Panc1 (cell line): Measurements from ENCODE around the gene HECA. TPM values are rescaled to one million over a fixed set of nuclear protein-coding genes. Genes with fewer than 3 reads are reported as not detected.

ENCODE experiments used
- ATAC-seq: fragments of 200-7000 bp; cut with Tn5 transposase; 2 replicates; pipeline ENCODE4 v1.9.1; 2020; ENCODE audit warnings: mild to moderate bottlenecking, moderate library complexity
- BruUV-seq: library from RNA; stranded (reverse); fragments of 400-500 nt; replicated peaks from 2 replicates; lab custom pipeline; 2021; lab: Mats Ljungman, UMichigan
- CTCF ChIA-PET: fragments of 300-600 bp; sonication (Branson Sonifier 250); formaldehyde crosslinking; loops from one replicate; lab custom pipeline; 2022; ENCODE audit warnings: antibody characterized with exemption; lab: Charles Lee
- POLR2A ChIA-PET: fragments of 300-600 bp; sonication (Branson Sonifier 250); formaldehyde crosslinking; loops from one replicate; lab custom pipeline; 2022; ENCODE audit warnings: antibody characterized with exemption; lab: Charles Lee
- DNase-seq: peaks from one replicate; pipeline ENCODE4 v3.0.0-alpha.2; 2010; ENCODE audit warnings: low read depth, low spot score
- H3K27ac ChIP-seq: 2 replicates; pipeline ENCODE4 v1.5.1; 2011; ENCODE audit warnings: mild to moderate bottlenecking, low read length, inconsistent platforms
- H3K27me3 ChIP-seq: fragments of 200-500 bp; sonication (Bioruptor generic); 2 replicates; pipeline ENCODE4 v1.6.0; 2014; ENCODE audit warnings: low read length, inconsistent platforms; ENCODE audit not compliant: control insufficient read depth, insufficient read depth
- H3K36me3 ChIP-seq: fragments of 200-500 bp; sonication (Bioruptor generic); 2 replicates; pipeline ENCODE4 v1.5.1; 2014; ENCODE audit warnings: inconsistent platforms, mild to moderate bottlenecking, low read length, moderate library complexity; ENCODE audit not compliant: control insufficient read depth, insufficient read depth
- H3K4me1 ChIP-seq: 2 replicates; pipeline ENCODE4 v1.5.1; 2011; ENCODE audit warnings: inconsistent platforms, mild to moderate bottlenecking, low read length, moderate library complexity; ENCODE audit not compliant: control insufficient read depth, insufficient read depth
- H3K4me3 ChIP-seq, 2 experiments: 2 replicates each; pipeline ENCODE4 v1.5.1; 2011 to 2012; ENCODE audit warnings: low read depth in 2 of 2, low read length in 2 of 2, mild to moderate bottlenecking in 2 of 2, inconsistent platforms in 1 of 2, moderate library complexity in 1 of 2
- H3K9me3 ChIP-seq: fragments of 200-500 bp; sonication (Bioruptor generic); 2 replicates; pipeline ENCODE4 v1.5.1; 2014; ENCODE audit warnings: low read depth, mild to moderate bottlenecking, inconsistent platforms, low read length, moderate library complexity; ENCODE audit not compliant: control insufficient read depth, insufficient read depth
- CTCF ChIP-seq: fragments of 450-650 bp; IDR thresholded peaks from 2 replicates; pipeline ENCODE4 v1.5.1; 2017; ENCODE audit warnings: mild to moderate bottlenecking
- POLR2AphosphoS5 ChIP-seq: IDR thresholded peaks from 2 replicates; pipeline ENCODE4 v1.6.1; 2012; ENCODE audit warnings: mild to moderate bottlenecking, low read depth, low read length, moderate library complexity
- REST ChIP-seq, 2 experiments: IDR thresholded peaks; 2 replicates each; pipeline ENCODE4 v1.6.1; 2011 to 2012; ENCODE audit warnings: low read depth in 2 of 2, control low read depth in 1 of 2, low read length in 1 of 2, mild to moderate bottlenecking in 1 of 2, moderate library complexity in 1 of 2; ENCODE audit not compliant: insufficient read depth in 1 of 2
- SIN3A ChIP-seq: IDR thresholded peaks from 2 replicates; pipeline ENCODE4 v1.6.1; 2012; ENCODE audit warnings: low read depth, mild to moderate bottlenecking, low read length, moderate library complexity, borderline replicate concordance; ENCODE audit not compliant: insufficient read depth
- TCF7L2 ChIP-seq: IDR thresholded peaks from 2 replicates; pipeline ENCODE4 v1.6.1; 2011; ENCODE audit warnings: mild to moderate bottlenecking, low read depth, low read length, inconsistent platforms
- in situ Hi-C: cut with HindIII; loops from 2 replicates; pipeline ENCODE4 v1.10.0; 2016; ENCODE audit warnings: low sequenced_read_pairs, low pct_unique_long_range_greater_than_20kb
- intact Hi-C: fragments of 100-400 bp; cut with micrococcal nuclease; formaldehyde crosslinking; loops from one replicate; pipeline ENCODE4 v1.10.0; 2022; ENCODE audit not compliant: unreplicated experiment
- total RNA-seq: library from RNA; stranded (reverse); gene quantifications from one replicate; pipeline ENCODE4 v1.2.1, GENCODE V29; 2021; ENCODE audit not compliant: unreplicated experiment

The HECA gene
- total RNA-seq, 1 experiment from 2014 or later, result 3.9 TPM

- peaks cover 3% of the 10 kb centered on the region; the same call in 1 of the 2 replicates for H3K9me3 ChIP-seq
- H3K4me1 ChIP-seq, result no peaks in the 10 kb centered on the region
- ChIA-PET CTCF (no interaction called here), POLR2A (no interaction called here)
- TF ChIP-seq CTCF (peak; percentile 72), REST (IDR thresholded peaks at IDR 0.05; ENCODE audit: insufficient read depth in 1 of 2, low read depth in 2 of 2, low read length in 1 of 2) (no peak), POLR2AphosphoS5 (no peak), TCF7L2 (no peak)
- no peak for DNase-seq
- H3K4me3 ChIP-seq, result no peak overlapping the region
- H3K27ac ChIP-seq, result no peak overlapping the region
- peak; percentile 88 for ATAC-seq
- in situ Hi-C loops, result no loop called here
- intact Hi-C loops, result loop anchor here (5.0 kb wide), 1 partner anchor 237 kb away; no protein-coding TSS in a partner anchor
- no peaks in the 10 kb centered on the region for H3K36me3 ChIP-seq
- BruUV-seq, result no TSS peak
- no peaks in the 10 kb centered on the region; the same call in 1 of the 2 replicates for H3K27me3 ChIP-seq
Observed at GRCh38 chr6:139124887-139125672, 9.8 kb upstream of the HECA start.

GRCh38 chr6:139126255-139126654 is 8.6 kb upstream of the HECA start:
- BruUV-seq, result no TSS peak
- H3K4me1 ChIP-seq, result no peaks in the 10 kb centered on the region
- TF ChIP-seq SIN3A (no peak), REST (IDR thresholded peaks at IDR 0.05; ENCODE audit: insufficient read depth in 1 of 2, low read depth in 2 of 2, low read length in 1 of 2) (no peak), POLR2AphosphoS5 (no peak), CTCF (no peak), TCF7L2 (no peak)
- ATAC-seq, result no peak
- POLR2A ChIA-PET, result no interaction called here
- intact Hi-C loops (loop anchor here (5.0 kb wide), 1 partner anchor 236 kb away; no protein-coding TSS in a partner anchor), in situ Hi-C loops (no loop called here)
- CTCF ChIA-PET, result no interaction called here
- peaks cover 3% of the 10 kb centered on the region; the same call in 1 of the 2 replicates for H3K27me3 ChIP-seq
- DNase-seq, result no peak
- H3K9me3 ChIP-seq, result no peaks in the 10 kb centered on the region
- no peak overlapping the region for H3K27ac ChIP-seq
- H3K36me3 ChIP-seq, result no peaks in the 10 kb centered on the region
- no peak overlapping the region for H3K4me3 ChIP-seq
